ACC112 (cell line): ENCODE data around the gene TMEM190.
"Not testable (repeated sequence)": the region's sequence is repeated elsewhere in the genome, so short reads cannot be mapped to it uniquely, and the experiment has no call there.

ENCODE experiments used
- H2AFZ ChIP-seq: fragments of 200-600 bp; sonication (generic); one replicate; pipeline ENCODE4 v1.6.0; 2017; ENCODE audit warnings: antibody characterized with exemption, low read length; ENCODE audit not compliant: unreplicated experiment
- H3K27ac ChIP-seq: fragments of 200-600 bp; sonication (generic); 2 replicates; pipeline ENCODE4 v1.5.1; 2014; ENCODE audit warnings: low read depth, mild to moderate bottlenecking, antibody characterized with exemption, low read length, moderate library complexity
- H3K27me3 ChIP-seq: fragments of 200-600 bp; sonication (generic); 2 replicates; pipeline ENCODE4 v1.6.1; 2014; ENCODE audit warnings: mild to moderate bottlenecking, antibody characterized with exemption, low read length, moderate library complexity, mixed read lengths; ENCODE audit not compliant: insufficient read depth
- H3K36me3 ChIP-seq: fragments of 200-600 bp; sonication (generic); 2 replicates; pipeline ENCODE4 v1.6.1; 2016; ENCODE audit warnings: mild to moderate bottlenecking, antibody characterized with exemption, low read length, moderate library complexity, mixed read lengths; ENCODE audit not compliant: insufficient read depth
- H3K4me1 ChIP-seq: fragments of 200-600 bp; sonication (generic); one replicate; pipeline ENCODE4 v1.6.1; 2016; ENCODE audit warnings: low read length, mixed read lengths; ENCODE audit not compliant: insufficient read depth, unreplicated experiment, control insufficient read depth
- H3K4me3 ChIP-seq: fragments of 200-600 bp; sonication (generic); 2 replicates; pipeline ENCODE4 v1.5.1; 2014; ENCODE audit warnings: mild to moderate bottlenecking, low read depth, low read length
- H3K79me2 ChIP-seq: fragments of 200-600 bp; sonication (generic); one replicate; pipeline ENCODE4 v1.6.0; 2016; ENCODE audit warnings: low read length; ENCODE audit not compliant: control insufficient read depth, unreplicated experiment, insufficient read depth

The TMEM190 gene

GRCh38 chr19:55392820-55393761, 16.5 kb downstream of the TMEM190 start:
- Histone ChIP-seq H3K27me3 (no peaks in the 10 kb centered on the region), H2AFZ (no peak overlapping the region), H3K27ac (no peak overlapping the region), H3K79me2 (peaks cover 22% of the 10 kb centered on the region), H3K4me1 (peaks cover 4% of the 10 kb centered on the region), H3K4me3 (no peak overlapping the region), H3K36me3 (peaks cover 18% of the 10 kb centered on the region; the same call in 1 of the 2 replicates)

- Histone ChIP-seq H2AFZ (no peak overlapping the region), H3K79me2 (peaks cover 10% of the 10 kb centered on the region), H3K36me3 (peaks cover 2% of the 10 kb centered on the region; the same call in 1 of the 2 replicates), H3K27ac (no peak overlapping the region), H3K4me1 (no peaks in the 10 kb centered on the region), H3K4me3 (no peak overlapping the region), H3K27me3 (no peaks in the 10 kb centered on the region)
Observed at GRCh38 chr19:55398200-55398925, 21.7 kb downstream of the TMEM190 start.

GRCh38 chr19:55400281-55401087, 23.9 kb downstream of the TMEM190 start:
- Histone ChIP-seq H3K27me3 (no peaks in the 10 kb centered on the region), H3K4me1 (peaks cover 2% of the 10 kb centered on the region), H3K36me3 (peaks cover 2% of the 10 kb centered on the region; the same call in 1 of the 2 replicates), H3K27ac (no peak overlapping the region), H3K4me3 (no peak overlapping the region), H3K79me2 (peaks cover 23% of the 10 kb centered on the region), H2AFZ (no peak overlapping the region)

- not testable (repeated sequence) for H3K27ac ChIP-seq, H3K4me3 ChIP-seq, H2AFZ ChIP-seq, H3K36me3 ChIP-seq, H3K27me3 ChIP-seq
- Histone ChIP-seq H3K79me2 (peaks cover 32% of the 10 kb centered on the region), H3K4me1 (peaks cover 11% of the 10 kb centered on the region)
Observed at GRCh38 chr19:55401390-55401789, 24.8 kb downstream of the TMEM190 start.

- Histone ChIP-seq H2AFZ (no peak overlapping the region), H3K4me3 (no peak overlapping the region), H3K27ac (no peak overlapping the region), H3K79me2 (peaks cover 43% of the 10 kb centered on the region), H3K27me3 (no peaks in the 10 kb centered on the region), H3K36me3 (peaks cover 8% of the 10 kb centered on the region; the same call in 1 of the 2 replicates), H3K4me1 (peaks cover 12% of the 10 kb centered on the region)
Observed at GRCh38 chr19:55402509-55402908, 25.9 kb downstream of the TMEM190 start.

GRCh38 chr19:55405638-55406037, 29.0 kb downstream of the TMEM190 start:
- Histone ChIP-seq H3K27ac (no peak overlapping the region), H2AFZ (no peak overlapping the region), H3K36me3 (peaks cover 8% of the 10 kb centered on the region; the same call in 1 of the 2 replicates), H3K27me3 (no peaks in the 10 kb centered on the region), H3K4me3 (peak overlapping the region; percentile 84), H3K79me2 (peaks cover 46% of the 10 kb centered on the region), H3K4me1 (peaks cover 17% of the 10 kb centered on the region)

GRCh38 chr19:55406091-55406825, 29.6 kb downstream of the TMEM190 start:
- no peaks in the 10 kb centered on the region for H3K27me3 ChIP-seq
- peaks cover 8% of the 10 kb centered on the region; the same call in 1 of the 2 replicates for H3K36me3 ChIP-seq
- peaks cover 46% of the 10 kb centered on the region for H3K79me2 ChIP-seq
- peak overlapping the region; percentile 84 for H3K4me3 ChIP-seq
- peak overlapping the region; percentile 7; the same call in 1 of the 2 replicates for H3K27ac ChIP-seq
- H2AFZ ChIP-seq, result no peak overlapping the region
- H3K4me1 ChIP-seq, result peaks cover 17% of the 10 kb centered on the region

GRCh38 chr19:55406826-55407549, 30.4 kb downstream of the TMEM190 start:
- no peaks in the 10 kb centered on the region for H3K27me3 ChIP-seq
- H3K36me3 ChIP-seq, result peaks cover 8% of the 10 kb centered on the region; the same call in 1 of the 2 replicates
- H3K4me1 ChIP-seq, result peaks cover 17% of the 10 kb centered on the region
- peak overlapping the region; percentile 84 for H3K4me3 ChIP-seq
- H3K27ac ChIP-seq, result peak overlapping the region; percentile 98
- H2AFZ ChIP-seq, result no peak overlapping the region
- H3K79me2 ChIP-seq, result peaks cover 46% of the 10 kb centered on the region

- peak within 1 kb of the TSS; percentile 99 for H2AFZ ChIP-seq
- peaks cover 17% of the 10 kb centered on the region for H3K4me1 ChIP-seq
- peaks cover 45% of the 10 kb centered on the region for H3K79me2 ChIP-seq
- H3K36me3 ChIP-seq, H3K27me3 ChIP-seq: not testable (repeated sequence)
- H3K4me3 ChIP-seq, result peak within 1 kb of the TSS; percentile 84
- H3K27ac ChIP-seq, result peak within 1 kb of the TSS; percentile 98
Observed at GRCh38 chr19:55407550-55407799, 30.8 kb downstream of the TMEM190 start, which contains the start of gene UBE2S. TSS of gene UBE2S (minus strand) at chr19:55407788. CDS start at chr19:55407589, 199 bp downstream.
